GM10266 (cell line): Measurements from ENCODE around the gene CYP39A1.

ENCODE experiments used
- DNase-seq: peaks from one replicate; pipeline ENCODE4 v3.0.0; 2012; ENCODE audit errors: extremely low spot score
- CTCF ChIP-seq: IDR thresholded peaks from 2 replicates; pipeline ENCODE4 v1.5.1; 2012; ENCODE audit warnings: mild to moderate bottlenecking, low read depth; ENCODE audit not compliant: control insufficient read depth, insufficient read depth; ENCODE audit errors: missing control alignments

Gene CYP39A1

GRCh38 chr6:46652603-46653438, at the start of gene CYP39A1, which contains the start of gene SLC25A27:
CYP39A1 (minus strand) TSS chr6:46652818; CDS start chr6:46652582, 236 bp downstream.
SLC25A27 (plus strand) TSS chr6:46652975; CDS start chr6:46653193, 218 bp downstream.
- TF ChIP-seq CTCF: no peak
- DNase-seq: peak; percentile 90

- TF ChIP-seq CTCF: no peak
- no peak for DNase-seq
Observed at GRCh38 chr6:46699970-46700369, 47.4 kb upstream of the CYP39A1 start.

GRCh38 chr6:46690911-46691451, 38.4 kb upstream of the CYP39A1 start:
- TF ChIP-seq CTCF: no peak

GRCh38 chr6:46690141-46690755, 37.6 kb upstream of the CYP39A1 start:
- DNase-seq: no peak
- TF ChIP-seq CTCF: no peak

More at GRCh38 chr6:46690911-46691451, 38.4 kb upstream of the CYP39A1 start:
- DNase-seq: no peak

- no peak for TF ChIP-seq CTCF
- DNase-seq: no peak
Observed at GRCh38 chr6:46689657-46690056, 37.0 kb upstream of the CYP39A1 start.

GRCh38 chr6:46688966-46689335, 36.3 kb upstream of the CYP39A1 start:
- DNase-seq: no peak
- TF ChIP-seq CTCF: no peak
